Activated CD4-positive, alpha-beta memory T cell treated with anti-CD3 and anti-CD28 coated beads for 36 hours (primary cell): ENCODE measurements around the gene CPZ. TPM values are rescaled to one million over a fixed set of nuclear protein-coding genes. Genes with fewer than 3 reads are reported as not detected.

Source experiments
- CTCF ChIA-PET: fragments of 350-600 bp; sonication (Branson Sonifier 250); formaldehyde crosslinking; loops from one replicate; lab custom pipeline; 2021; ENCODE audit warnings: antibody characterized with exemption, inconsistent platforms; lab: Charles Lee
- POLR2A ChIA-PET: fragments of 350-600 bp; sonication (Branson Sonifier 250); formaldehyde crosslinking; loops from one replicate; lab custom pipeline; 2021; ENCODE audit warnings: antibody characterized with exemption; lab: Charles Lee
- DNase-seq: peaks from one replicate; pipeline ENCODE4 v3.0.0-alpha.2; 2020
- H3K27ac Mint-ChIP-seq: one replicate; pipeline ENCODE4 v1.8.0; 2021; ENCODE audit warnings: mixed read lengths
- H3K27me3 Mint-ChIP-seq: one replicate; pipeline ENCODE4 v1.8.0; 2021; ENCODE audit warnings: mixed read lengths
- H3K36me3 Mint-ChIP-seq: one replicate; pipeline ENCODE4 v1.8.0; 2021; ENCODE audit warnings: mixed read lengths
- H3K4me1 Mint-ChIP-seq: one replicate; pipeline ENCODE4 v1.8.0; 2021; ENCODE audit warnings: low read depth, mixed read lengths
- H3K4me3 Mint-ChIP-seq: one replicate; pipeline ENCODE4 v1.8.0; 2021; ENCODE audit warnings: mild to moderate bottlenecking, mixed read lengths
- H3K9me3 Mint-ChIP-seq: one replicate; pipeline ENCODE4 v1.8.0; 2021; ENCODE audit warnings: mixed read lengths
- intact Hi-C: fragments of 100-400 bp; cut with micrococcal nuclease; formaldehyde crosslinking; loops from one replicate; pipeline ENCODE4 v1.15.1; 2023
- total RNA-seq, 2 experiments: library from RNA; stranded (reverse); gene quantifications; one replicate each; pipeline ENCODE4 v1.2.3, GENCODE V29; 2021

Gene CPZ
- total RNA-seq, 2 experiments from 2014 or later: not detected

GRCh38 chr4:8549352-8549931, 43.1 kb upstream of the CPZ start:
- intact Hi-C loops: no loop called here
- H3K9me3 Mint-ChIP-seq: no peaks in the 10 kb centered on the region
- H3K27me3 Mint-ChIP-seq: no peaks in the 10 kb centered on the region
- no peaks in the 10 kb centered on the region for H3K4me1 Mint-ChIP-seq
- ChIA-PET POLR2A (no interaction called here), CTCF (no interaction called here)
- H3K27ac Mint-ChIP-seq: no peak overlapping the region
- DNase-seq: no peak
- H3K36me3 Mint-ChIP-seq: no peaks in the 10 kb centered on the region
- no peak overlapping the region for H3K4me3 Mint-ChIP-seq

GRCh38 chr4:8550691-8551090, 41.9 kb upstream of the CPZ start:
- H3K9me3 Mint-ChIP-seq: no peaks in the 10 kb centered on the region
- ChIA-PET POLR2A (no interaction called here), CTCF (no interaction called here)
- no peak overlapping the region for H3K27ac Mint-ChIP-seq
- no peak for DNase-seq
- intact Hi-C loops: no loop called here
- H3K27me3 Mint-ChIP-seq: no peaks in the 10 kb centered on the region
- no peak overlapping the region for H3K4me3 Mint-ChIP-seq
- H3K36me3 Mint-ChIP-seq: no peaks in the 10 kb centered on the region
- no peaks in the 10 kb centered on the region for H3K4me1 Mint-ChIP-seq

- no peaks in the 10 kb centered on the region for H3K27me3 Mint-ChIP-seq
- no peak overlapping the region for H3K4me3 Mint-ChIP-seq
- ChIA-PET CTCF (no interaction called here), POLR2A (no interaction called here)
- H3K36me3 Mint-ChIP-seq: no peaks in the 10 kb centered on the region
- H3K9me3 Mint-ChIP-seq: no peaks in the 10 kb centered on the region
- H3K27ac Mint-ChIP-seq: no peak overlapping the region
- intact Hi-C loops: no loop called here
- DNase-seq: no peak
- no peaks in the 10 kb centered on the region for H3K4me1 Mint-ChIP-seq
These were observed 40.5 kb upstream of the CPZ start for GRCh38 chr4:8552024-8552423.

GRCh38 chr4:8552581-8553205, 39.9 kb upstream of the CPZ start:
- Mint-ChIP-seq H3K4me1 (no peaks in the 10 kb centered on the region), H3K36me3 (no peaks in the 10 kb centered on the region), H3K4me3 (no peak overlapping the region), H3K27ac (no peak overlapping the region), H3K9me3 (no peaks in the 10 kb centered on the region), H3K27me3 (no peaks in the 10 kb centered on the region)
- DNase-seq: no peak
- ChIA-PET POLR2A (no interaction called here), CTCF (no interaction called here)
- intact Hi-C loops: no loop called here

GRCh38 chr4:8553216-8553615, 39.3 kb upstream of the CPZ start:
- Mint-ChIP-seq H3K27me3 (no peaks in the 10 kb centered on the region), H3K4me1 (no peaks in the 10 kb centered on the region), H3K36me3 (no peaks in the 10 kb centered on the region), H3K4me3 (no peak overlapping the region), H3K27ac (no peak overlapping the region), H3K9me3 (no peaks in the 10 kb centered on the region)
- DNase-seq: no peak
- POLR2A ChIA-PET: no interaction called here
- intact Hi-C loops: no loop called here
- CTCF ChIA-PET: no interaction called here

GRCh38 chr4:8553991-8554405, 38.6 kb upstream of the CPZ start:
- no peaks in the 10 kb centered on the region for H3K9me3 Mint-ChIP-seq
- H3K27me3 Mint-ChIP-seq: no peaks in the 10 kb centered on the region
- intact Hi-C loops: no loop called here
- H3K36me3 Mint-ChIP-seq: no peaks in the 10 kb centered on the region
- no peak overlapping the region for H3K27ac Mint-ChIP-seq
- POLR2A ChIA-PET: no interaction called here
- no peak for DNase-seq
- CTCF ChIA-PET: no interaction called here
- no peak overlapping the region for H3K4me3 Mint-ChIP-seq
- H3K4me1 Mint-ChIP-seq: no peaks in the 10 kb centered on the region

GRCh38 chr4:8554555-8555100, 37.9 kb upstream of the CPZ start:
- intact Hi-C loops: no loop called here
- Mint-ChIP-seq H3K4me1 (no peaks in the 10 kb centered on the region), H3K9me3 (no peaks in the 10 kb centered on the region), H3K27ac (no peak overlapping the region), H3K36me3 (no peaks in the 10 kb centered on the region), H3K27me3 (no peaks in the 10 kb centered on the region), H3K4me3 (no peak overlapping the region)
- ChIA-PET POLR2A (no interaction called here), CTCF (no interaction called here)
- DNase-seq: no peak

- no peaks in the 10 kb centered on the region for H3K36me3 Mint-ChIP-seq
- intact Hi-C loops: no loop called here
- DNase-seq: no peak
- ChIA-PET CTCF (no interaction called here), POLR2A (no interaction called here)
- H3K27me3 Mint-ChIP-seq: no peaks in the 10 kb centered on the region
- no peak overlapping the region for H3K27ac Mint-ChIP-seq
- H3K4me1 Mint-ChIP-seq: no peaks in the 10 kb centered on the region
- H3K4me3 Mint-ChIP-seq: no peak overlapping the region
- H3K9me3 Mint-ChIP-seq: no peaks in the 10 kb centered on the region
These were observed 36.8 kb upstream of the CPZ start for GRCh38 chr4:8555716-8556115.

- Mint-ChIP-seq H3K9me3 (no peaks in the 10 kb centered on the region), H3K36me3 (no peaks in the 10 kb centered on the region), H3K4me3 (no peak overlapping the region), H3K27ac (no peak overlapping the region), H3K4me1 (no peaks in the 10 kb centered on the region), H3K27me3 (no peaks in the 10 kb centered on the region)
- POLR2A ChIA-PET: interaction anchor here (0.6 kb wide), 1 partner anchor 439 kb away, joined by 5 read pairs; no protein-coding TSS in a partner anchor
- DNase-seq: no peak
- CTCF ChIA-PET: no interaction called here
- intact Hi-C loops: no loop called here
These were observed 36.0 kb upstream of the CPZ start for GRCh38 chr4:8556341-8557150.

GRCh38 chr4:8557151-8558076, 35.2 kb upstream of the CPZ start:
- CTCF ChIA-PET: no interaction called here
- Mint-ChIP-seq H3K4me1 (no peaks in the 10 kb centered on the region), H3K4me3 (no peak overlapping the region)

GRCh38 chr4:8558080-8558960, 34.2 kb upstream of the CPZ start:
- Mint-ChIP-seq H3K4me3 (no peak overlapping the region), H3K27ac (no peak overlapping the region), H3K9me3 (no peaks in the 10 kb centered on the region), H3K4me1 (no peaks in the 10 kb centered on the region), H3K36me3 (no peaks in the 10 kb centered on the region), H3K27me3 (no peaks in the 10 kb centered on the region)
- ChIA-PET POLR2A (no interaction called here), CTCF (no interaction called here)
- intact Hi-C loops: no loop called here
- DNase-seq: no peak

More at GRCh38 chr4:8557151-8558076, 35.2 kb upstream of the CPZ start:
- H3K36me3 Mint-ChIP-seq: no peaks in the 10 kb centered on the region
- intact Hi-C loops: no loop called here
- no peaks in the 10 kb centered on the region for H3K27me3 Mint-ChIP-seq
- POLR2A ChIA-PET: no interaction called here
- DNase-seq: no peak
- no peaks in the 10 kb centered on the region for H3K9me3 Mint-ChIP-seq
- H3K27ac Mint-ChIP-seq: no peak overlapping the region
